ENCODE results near the gene BAZ1A. TPM values are rescaled to one million over a fixed set of nuclear protein-coding genes. Genes with fewer than 3 reads are reported as not detected.

Gene BAZ1A
- total and polyA plus RNA-seq, 9 of the 15 experiments (the other 6 are each of a cell fraction or from before 2014, with no cell fraction given) = 22.0 to 71.2 (median 39.1) TPM

GRCh38 chr14:34883954-34884353 lies 8.8 kb upstream of the BAZ1A start (continued):
- TF ChIP-seq AFF4 (CRISPR knock-in tag; IDR thresholded peaks at IDR 0.05) (no peak), MCM3 (IDR thresholded peaks at IDR 0.05) (no peak), RBM34 (IDR thresholded peaks at IDR 0.05; ENCODE audit: borderline replicate concordance, insufficient read depth, low read length) (no peak), ZKSCAN3 (CRISPR knock-in tag; IDR thresholded peaks at IDR 0.05) (no peak), NCOA4 (IDR thresholded peaks at IDR 0.05; ENCODE audit: partially characterized antibody) (no peak), MEF2D (tag; conservative IDR thresholded peaks at IDR 0.05; ENCODE audit: low read depth) (no peak), KDM4B (IDR thresholded peaks at IDR 0.05; ENCODE audit: borderline replicate concordance in 2 of 2, low read depth in 1 of 2) (no peak), NFATC3 (IDR thresholded peaks at IDR 0.05) (no peak), TARDBP (IDR thresholded peaks at IDR 0.05) (no peak)
